GM18505 (cell line): ENCODE data around the gene ANKS1B.

Experiments
- ATAC-seq: cut with Tn5 transposase; IDR thresholded peaks from one replicate; pipeline ENCODE4 v1.9.1; 2021; ENCODE audit not compliant: unreplicated experiment
- POLR2A ChIP-seq: IDR thresholded peaks from 4 replicates; pipeline ENCODE4 v1.6.1; 2011; ENCODE audit warnings: borderline replicate concordance; ENCODE audit not compliant: insufficient read depth, insufficient read length; ENCODE audit errors: extremely low read depth

Gene ANKS1B

DNA sequence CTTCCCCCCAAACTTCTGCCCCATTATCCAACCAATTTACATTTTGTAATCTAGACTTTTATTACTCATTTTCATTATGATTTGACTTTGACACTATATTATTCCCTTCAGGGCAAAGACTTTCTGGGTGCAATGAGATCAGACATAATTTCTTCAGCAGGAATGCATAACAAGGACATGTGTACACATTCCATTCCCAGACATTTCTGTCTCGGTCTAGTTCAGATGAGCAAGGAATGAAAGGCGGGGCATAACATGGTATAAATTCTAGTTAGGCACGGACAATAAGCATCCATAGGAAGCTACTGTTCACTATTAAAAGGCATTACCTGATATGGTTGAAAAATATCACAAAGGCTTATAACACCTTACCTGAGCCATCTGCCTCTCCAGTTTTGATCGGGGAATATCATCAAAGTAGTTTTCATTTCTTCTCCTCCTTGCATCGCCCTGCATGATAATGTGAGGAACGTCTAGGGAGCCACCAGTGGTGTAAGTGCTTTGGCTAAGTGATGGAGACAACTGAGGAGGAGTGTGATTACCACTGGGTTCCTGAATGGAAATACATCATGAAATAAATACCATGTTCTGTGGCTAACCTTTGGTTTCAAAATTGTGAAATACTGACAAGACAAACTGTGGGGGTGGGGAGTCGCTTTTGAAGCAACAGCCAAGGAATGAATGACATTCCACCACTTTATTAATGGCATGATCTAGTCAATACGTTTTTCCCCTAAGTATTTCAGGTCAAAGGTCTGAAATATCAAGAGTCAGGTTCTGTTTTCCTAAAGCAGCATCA, 1155.7 kb downstream of the ANKS1B start:
- no peak for ATAC-seq
- TF ChIP-seq POLR2A: no peak

DNA sequence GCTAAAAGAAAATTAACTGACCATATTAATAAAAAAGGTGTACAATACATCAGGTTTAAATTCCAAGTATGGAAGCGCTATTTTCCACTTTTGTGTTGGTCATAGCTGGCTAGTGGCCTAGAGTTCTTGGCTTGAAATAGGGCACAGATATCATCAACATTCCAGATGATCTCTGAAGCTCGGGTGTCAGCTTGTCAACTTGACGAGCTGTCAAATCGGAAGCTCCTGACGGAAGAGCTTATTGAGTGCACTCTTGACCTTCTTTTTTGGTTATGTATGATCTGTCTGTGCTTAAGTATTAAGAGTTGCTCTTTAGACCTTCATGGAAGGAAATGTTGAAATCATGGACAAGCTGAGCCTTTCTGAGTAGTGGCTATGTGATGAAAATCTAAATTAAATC, 1161.7 kb downstream of the ANKS1B start:
- ATAC-seq: no peak
- no peak for TF ChIP-seq POLR2A

DNA sequence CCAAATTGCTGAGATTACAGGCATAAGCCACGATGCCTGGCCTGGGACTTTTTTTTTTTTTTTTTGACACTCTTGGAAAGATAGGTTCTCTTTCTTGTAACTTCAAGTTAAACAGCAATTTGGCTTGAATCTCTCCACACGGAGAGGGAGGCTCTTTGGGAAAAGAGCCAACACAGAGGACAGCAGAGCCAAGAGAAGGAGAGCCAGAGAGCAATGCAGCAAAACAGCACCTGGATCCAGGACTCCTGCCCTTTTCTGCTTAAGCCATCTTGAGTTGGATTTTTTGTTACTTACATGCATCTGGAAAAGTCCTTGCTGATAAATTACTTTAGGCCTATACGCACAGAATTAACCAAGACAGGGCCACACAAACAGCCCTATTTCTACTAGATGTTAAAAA, 1162.9 kb downstream of the ANKS1B start:
- ATAC-seq: no peak
- no peak for TF ChIP-seq POLR2A

DNA sequence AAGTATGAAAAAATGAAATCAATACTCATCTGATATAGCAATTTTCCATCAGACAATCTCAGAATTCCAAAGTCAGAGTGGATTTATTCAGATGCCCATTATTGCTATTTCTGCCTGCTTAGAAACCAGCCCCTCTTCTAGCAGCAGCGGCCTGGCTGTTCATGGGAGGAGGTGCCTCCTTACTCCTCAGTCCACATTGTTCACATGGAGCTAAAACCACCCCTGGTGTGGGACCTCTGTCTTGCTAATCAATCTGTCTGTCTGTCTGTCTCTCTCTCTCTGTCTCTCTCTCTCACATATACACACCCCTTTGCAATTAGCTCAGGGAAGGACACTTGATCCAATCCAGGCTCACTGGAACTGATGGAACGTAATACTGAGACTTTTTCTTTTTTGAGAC, 1163.5 kb downstream of the ANKS1B start:
- no peak for TF ChIP-seq POLR2A
- no peak for ATAC-seq

DNA sequence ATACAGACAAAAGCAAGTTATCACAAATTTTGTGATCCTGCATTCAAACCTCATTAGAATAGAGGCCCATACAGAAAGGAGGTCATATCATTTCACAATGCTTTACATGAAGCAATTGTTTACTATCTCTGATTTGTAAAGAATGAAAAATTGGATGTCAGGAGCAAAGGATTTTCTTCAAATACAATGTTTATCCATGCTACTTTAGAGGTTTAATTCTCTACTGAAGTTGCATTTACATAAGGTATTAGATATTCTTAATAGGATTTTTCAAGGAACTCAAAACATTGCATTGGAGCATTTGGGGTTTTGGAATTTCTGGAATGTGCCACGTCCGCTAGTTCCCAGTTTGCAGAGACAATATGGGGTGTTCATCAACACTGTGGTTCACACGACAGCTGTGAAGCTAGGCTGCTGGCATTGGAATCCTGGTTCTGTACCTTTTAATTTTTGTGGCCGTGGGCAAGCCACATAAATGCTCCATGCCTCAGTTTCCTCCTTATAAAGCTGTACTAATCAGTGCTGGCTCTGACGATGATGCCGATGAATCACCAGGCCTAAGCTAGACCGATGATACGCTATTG, 1164.8 kb downstream of the ANKS1B start:
- no peak for ATAC-seq
- no peak for TF ChIP-seq POLR2A

DNA sequence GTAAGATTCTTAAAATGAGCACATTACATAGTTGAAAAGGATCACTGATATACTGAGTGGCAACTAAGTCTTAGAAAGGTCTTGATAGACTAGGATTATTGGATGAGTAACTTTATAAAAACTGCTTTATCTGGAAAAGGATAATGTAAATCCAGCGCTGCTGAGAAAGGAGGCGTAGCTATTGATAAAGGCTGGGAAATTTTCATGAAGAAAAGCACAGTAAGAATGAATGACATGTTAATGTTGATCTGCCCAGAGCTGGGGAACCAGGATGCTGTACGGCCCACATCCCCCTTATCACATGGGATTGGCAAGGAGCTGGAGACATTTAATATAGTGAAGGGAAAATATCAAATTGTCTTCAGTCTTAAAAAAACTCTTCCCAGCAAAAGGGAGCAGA, 1165.7 kb downstream of the ANKS1B start:
- no peak for ATAC-seq
- no peak for TF ChIP-seq POLR2A

DNA sequence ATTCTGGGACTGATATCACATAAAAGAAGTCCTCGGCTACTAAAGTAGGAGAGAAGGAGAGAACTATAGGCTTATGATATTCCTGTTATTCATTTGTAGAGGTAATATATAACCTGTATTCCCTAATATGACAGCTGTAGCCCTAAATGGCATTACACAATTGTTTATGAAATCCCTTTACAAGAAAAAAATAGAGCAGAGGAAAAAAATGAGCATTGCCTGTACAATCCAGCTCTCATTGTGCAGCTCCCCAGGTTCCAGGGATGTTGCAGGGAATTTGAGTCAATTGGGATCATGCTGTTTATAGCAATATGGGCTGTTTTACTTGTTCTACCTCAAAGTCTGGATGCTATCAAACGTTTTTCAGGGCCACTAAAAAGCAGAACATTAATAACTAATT, 1166.5 kb downstream of the ANKS1B start:
- ATAC-seq: no peak
- TF ChIP-seq POLR2A: no peak

DNA sequence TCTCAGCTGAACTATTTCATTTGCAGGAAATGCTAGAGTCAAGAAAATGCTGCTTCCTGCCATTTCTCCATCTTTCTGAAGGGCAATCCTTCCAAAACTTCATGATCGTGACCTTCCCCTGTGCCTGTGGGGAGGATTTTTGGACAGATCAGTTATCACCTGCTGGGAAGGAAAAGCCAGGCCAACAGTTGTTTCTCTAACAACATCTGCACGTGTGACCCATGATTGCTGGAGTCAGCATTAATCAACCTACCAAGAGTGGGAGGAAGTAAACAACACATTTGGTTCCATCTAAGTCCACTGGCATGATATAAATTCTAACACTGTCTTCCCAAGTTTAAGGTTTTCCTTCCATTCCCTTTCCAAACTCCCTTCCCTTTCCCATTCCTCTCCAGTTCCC, 1167.0 kb downstream of the ANKS1B start:
- ATAC-seq: no peak
- TF ChIP-seq POLR2A: no peak

DNA sequence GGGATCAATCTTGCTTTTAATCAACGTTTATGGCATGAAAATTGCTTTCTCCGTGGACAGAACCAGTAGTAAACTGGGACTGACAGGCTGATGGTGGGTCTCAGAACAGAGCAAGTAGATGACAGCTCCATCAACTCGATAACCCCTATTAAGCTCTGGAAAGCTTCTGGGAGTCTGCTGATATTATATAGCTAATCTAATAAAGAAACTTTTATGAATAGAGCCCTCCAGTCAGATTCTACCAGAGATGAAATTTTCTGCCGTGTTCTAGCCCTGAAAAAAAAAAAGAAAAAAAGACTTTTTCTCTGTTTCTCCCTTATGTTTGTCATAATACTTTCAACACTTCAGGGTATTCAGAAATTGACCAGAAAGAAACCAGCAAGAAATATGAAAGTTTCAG, 1168.0 kb downstream of the ANKS1B start:
- TF ChIP-seq POLR2A: no peak
- ATAC-seq: no peak

DNA sequence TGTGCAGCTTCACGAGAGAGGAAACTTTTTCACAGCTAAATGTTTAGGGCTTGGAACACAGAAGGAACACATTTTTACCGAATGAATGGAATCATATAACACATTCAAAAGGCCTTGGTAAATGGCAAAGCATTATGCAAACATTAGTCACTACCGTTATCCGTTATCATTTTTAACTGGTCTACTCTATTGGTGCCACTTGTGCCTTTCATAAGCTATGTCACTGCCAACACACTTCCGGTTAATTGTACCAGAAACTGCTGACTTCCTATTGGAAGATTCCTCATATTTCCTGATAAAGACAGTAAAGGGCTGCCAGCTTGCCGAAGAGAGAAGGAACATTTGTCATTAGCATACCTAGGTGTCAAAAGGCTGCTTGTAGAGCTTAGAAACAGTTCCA, 1170.5 kb downstream of the ANKS1B start:
- TF ChIP-seq POLR2A: no peak
- no peak for ATAC-seq

DNA sequence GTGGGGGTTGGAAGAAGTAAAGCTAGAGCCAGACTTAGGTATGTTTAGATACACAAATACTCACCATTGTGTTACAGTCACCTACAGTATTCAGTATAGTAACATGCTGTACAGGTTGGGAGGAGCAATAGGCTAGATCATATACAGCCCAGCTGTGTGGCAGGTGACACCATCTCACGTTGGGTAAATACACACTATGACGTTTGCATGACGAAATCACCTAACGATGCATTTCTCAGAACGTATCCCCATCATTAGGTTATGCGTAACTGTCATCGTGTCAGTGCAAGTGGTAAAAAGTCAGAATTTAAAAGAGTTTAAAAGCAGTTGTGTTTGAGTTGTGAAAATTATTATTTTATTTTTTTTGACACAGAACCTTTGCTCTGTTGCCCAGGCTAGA, 1172.5 kb downstream of the ANKS1B start:
- no peak for TF ChIP-seq POLR2A
- no peak for ATAC-seq

DNA sequence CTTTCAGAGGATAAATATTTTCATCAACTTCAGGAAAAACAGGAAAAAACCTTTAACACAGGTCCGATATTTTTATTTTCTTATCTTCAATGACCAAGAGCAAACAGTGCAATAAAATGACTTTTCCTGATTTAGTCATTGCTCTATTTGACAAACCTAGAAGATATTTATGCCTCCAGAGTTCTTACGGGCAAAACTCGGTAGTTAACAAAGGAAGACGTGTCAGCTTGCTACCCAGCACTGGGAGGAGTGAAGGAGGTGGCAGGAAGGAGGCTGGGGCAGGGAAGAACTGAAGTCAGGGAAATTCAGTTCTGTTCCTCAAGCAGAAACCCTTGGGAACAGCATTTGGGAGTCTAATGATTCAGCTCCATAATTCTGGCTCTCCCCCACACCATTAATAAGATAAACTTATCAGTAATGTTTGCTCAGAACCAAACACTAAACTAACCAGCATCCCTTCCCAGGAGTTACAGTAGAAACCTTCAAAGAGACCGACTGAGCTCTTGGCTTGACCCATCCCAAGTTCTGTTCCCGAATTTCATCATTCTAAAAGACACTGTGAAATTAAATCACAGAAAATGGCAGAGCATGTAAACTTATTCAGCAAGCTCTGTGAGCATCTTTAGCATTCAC, 1176.4 kb downstream of the ANKS1B start:
- no peak for ATAC-seq
- TF ChIP-seq POLR2A: no peak

DNA sequence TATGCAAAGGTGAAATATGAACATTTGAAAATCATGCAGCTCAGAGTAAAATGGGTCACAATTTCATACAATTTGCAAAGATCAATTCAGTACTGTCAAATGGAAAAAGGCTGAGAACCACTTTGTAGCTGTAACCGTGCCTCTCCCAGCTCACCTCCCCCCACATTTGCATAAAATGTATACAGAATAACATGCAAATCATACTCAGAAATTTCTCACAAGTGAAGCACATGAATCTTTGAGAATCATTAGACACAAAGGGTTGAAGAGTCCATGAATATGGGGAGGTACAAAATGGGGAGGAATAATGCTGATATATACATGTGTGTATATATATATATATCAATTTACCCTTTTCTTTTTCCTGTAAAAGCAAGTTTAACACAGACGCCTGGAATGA, 1177.5 kb downstream of the ANKS1B start:
- no peak for ATAC-seq
- TF ChIP-seq POLR2A: no peak

DNA sequence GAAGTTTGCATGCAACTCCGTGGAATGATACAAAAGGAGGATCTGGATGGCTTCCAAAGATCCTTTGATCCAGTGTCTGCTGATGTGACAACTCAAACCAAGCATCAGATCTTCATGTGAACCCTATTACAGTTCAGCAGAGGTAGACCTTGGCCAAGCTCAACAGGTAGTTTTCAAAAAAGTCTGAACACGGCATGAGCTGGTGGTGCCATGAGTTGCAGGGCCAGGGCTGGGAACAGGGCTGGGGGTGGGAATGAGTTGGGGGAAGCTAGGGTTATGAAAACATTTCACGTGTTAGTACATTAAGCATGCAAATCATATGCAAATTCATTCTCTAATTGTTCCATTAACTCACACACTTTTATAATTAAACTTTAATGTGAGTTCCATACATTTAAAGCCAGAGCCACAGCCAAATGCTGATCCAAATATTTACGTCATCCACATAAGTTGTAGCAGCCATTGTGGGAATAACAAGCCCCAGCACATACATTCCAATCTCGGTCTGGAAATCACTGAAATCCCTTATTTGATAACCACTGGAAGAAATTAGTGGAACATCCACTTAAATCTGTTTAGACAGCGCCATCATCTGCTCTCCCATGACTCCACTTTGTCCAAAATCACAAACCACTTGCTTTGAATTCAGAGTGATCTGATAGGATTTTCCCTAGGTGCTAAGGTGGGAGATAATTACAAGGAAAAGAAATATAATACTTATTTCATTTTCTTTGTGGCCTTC, 1181.1 kb downstream of the ANKS1B start:
- ATAC-seq: no peak
- TF ChIP-seq POLR2A: no peak

DNA sequence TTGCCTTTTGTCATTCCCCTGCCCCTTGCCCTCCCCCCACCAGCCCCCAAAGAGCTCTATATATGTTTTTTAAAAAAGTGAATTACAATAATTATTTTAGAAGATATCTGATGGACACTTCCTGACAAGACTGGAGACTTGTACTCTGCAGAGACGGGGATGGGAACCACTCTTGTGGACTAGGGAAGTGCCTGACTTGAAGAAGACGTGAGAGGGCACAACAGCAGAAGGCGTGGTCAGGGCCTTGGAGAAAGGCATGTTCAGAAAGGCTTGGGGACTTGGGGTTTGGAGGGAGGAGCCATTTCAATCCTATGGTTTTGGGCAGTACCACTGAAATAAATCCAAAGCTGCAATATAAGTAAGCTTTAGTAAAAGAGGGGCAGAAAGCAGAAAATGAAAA, 1184.9 kb downstream of the ANKS1B start:
- ATAC-seq: no peak
- no peak for TF ChIP-seq POLR2A
